Adrenal gland (tissue), 5 donors: Measurements from ENCODE around the gene TMEM141.

Source experiments
- CTCF ChIP-seq, 6 experiments: fragments of 450-650 bp in 4 of 6; fragments of 200-600 bp in 2 of 6; sonication (generic) in 1 of 6; IDR thresholded peaks; 1 replicate in 5 of 6; 2 replicates in 1 of 6; pipeline versions ENCODE4 v1.5.1 to v1.8.0; 2016 to 2021; ENCODE audit warnings: antibody characterized with exemption in 6 of 6, mild to moderate bottlenecking in 2 of 6, moderate library complexity in 1 of 6
- POLR2A ChIP-seq, 2 donors: fragments of 450-650 bp; IDR thresholded peaks; one replicate each; pipeline ENCODE4 v1.6.1; 2017; ENCODE audit warnings: antibody characterized with exemption in 2 of 2, mild to moderate bottlenecking in 2 of 2, moderate library complexity in 1 of 2
- donor health status: DM: no; HTN: no; CAD: no.

GRCh38 chr9:136794281-136794999, 3.3 kb downstream of the TMEM141 start:
- TF ChIP-seq CTCF (IDR thresholded peaks at IDR 0.05), result no peak
- no peak for TF ChIP-seq POLR2A (IDR thresholded peaks at IDR 0.05)
